Activated CD4-positive, alpha-beta T cell treated with anti-CD3 and anti-CD28 coated beads, Interleukin-2, amount 10 ng/mL, durations not matched to agents 7 days and 5 days (primary cell): Measurements from ENCODE around the gene SHC4. TPM values are rescaled to one million over a fixed set of nuclear protein-coding genes. Genes with fewer than 3 reads are reported as not detected.

Experiments
- CTCF ChIA-PET: fragments of 350-600 bp; sonication (Branson Sonifier 250); formaldehyde crosslinking; loops from one replicate; lab custom pipeline; 2021; ENCODE audit warnings: antibody characterized with exemption; lab: Charles Lee
- POLR2A ChIA-PET: fragments of 350-600 bp; sonication (Branson Sonifier 250); formaldehyde crosslinking; loops from one replicate; lab custom pipeline; 2021; ENCODE audit warnings: antibody characterized with exemption; lab: Charles Lee
- DNase-seq: peaks from one replicate; pipeline ENCODE4 v3.0.0-alpha.2; 2020
- H3K27ac Mint-ChIP-seq: one replicate; pipeline ENCODE4 v1.8.0; 2021; ENCODE audit warnings: mild to moderate bottlenecking, moderate library complexity, mixed read lengths
- H3K27me3 Mint-ChIP-seq: one replicate; pipeline ENCODE4 v1.8.0; 2021; ENCODE audit warnings: mixed read lengths
- H3K36me3 Mint-ChIP-seq: one replicate; pipeline ENCODE4 v1.8.0; 2021; ENCODE audit warnings: low read depth, mixed read lengths
- H3K4me1 Mint-ChIP-seq: one replicate; pipeline ENCODE4 v1.8.0; 2021; ENCODE audit warnings: mixed read lengths
- H3K4me3 Mint-ChIP-seq: one replicate; pipeline ENCODE4 v1.8.0; 2021; ENCODE audit warnings: mild to moderate bottlenecking, moderate library complexity, mixed read lengths
- H3K9me3 Mint-ChIP-seq: one replicate; pipeline ENCODE4 v1.8.0; 2021; ENCODE audit warnings: mixed read lengths
- total RNA-seq, 2 experiments: library from RNA; stranded (reverse); gene quantifications; one replicate each; pipeline ENCODE4 v1.2.3, GENCODE V29; 2021

The SHC4 gene
- total RNA-seq, 2 experiments from 2014 or later: 0.30 to 0.46 TPM

DNA sequence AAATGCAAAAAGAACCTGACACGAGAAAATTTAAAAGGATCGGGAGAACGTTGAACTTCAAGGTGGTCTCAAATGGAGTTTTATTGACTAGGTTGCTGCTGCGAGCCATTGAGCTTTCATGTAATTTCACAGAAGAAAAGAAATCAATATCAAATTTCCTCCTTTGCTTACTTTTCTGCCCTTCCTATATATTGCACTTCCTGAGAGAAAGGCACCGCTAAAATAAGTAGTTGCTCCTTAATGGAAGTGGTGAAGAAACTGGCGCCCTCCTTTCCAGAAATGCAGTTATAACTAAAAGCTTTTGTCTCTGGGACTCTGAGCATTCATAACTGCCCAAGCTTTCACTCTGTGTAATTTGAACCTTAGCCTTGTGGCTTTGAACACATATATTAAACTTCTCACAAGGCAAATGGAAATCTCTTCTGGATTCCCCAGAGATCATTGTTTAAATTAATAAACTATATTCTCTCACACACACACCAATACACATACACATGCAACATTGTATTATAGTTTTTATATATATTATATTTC lies 72.4 kb downstream of the SHC4 start:
- POLR2A ChIA-PET: no interaction called here

DNA sequence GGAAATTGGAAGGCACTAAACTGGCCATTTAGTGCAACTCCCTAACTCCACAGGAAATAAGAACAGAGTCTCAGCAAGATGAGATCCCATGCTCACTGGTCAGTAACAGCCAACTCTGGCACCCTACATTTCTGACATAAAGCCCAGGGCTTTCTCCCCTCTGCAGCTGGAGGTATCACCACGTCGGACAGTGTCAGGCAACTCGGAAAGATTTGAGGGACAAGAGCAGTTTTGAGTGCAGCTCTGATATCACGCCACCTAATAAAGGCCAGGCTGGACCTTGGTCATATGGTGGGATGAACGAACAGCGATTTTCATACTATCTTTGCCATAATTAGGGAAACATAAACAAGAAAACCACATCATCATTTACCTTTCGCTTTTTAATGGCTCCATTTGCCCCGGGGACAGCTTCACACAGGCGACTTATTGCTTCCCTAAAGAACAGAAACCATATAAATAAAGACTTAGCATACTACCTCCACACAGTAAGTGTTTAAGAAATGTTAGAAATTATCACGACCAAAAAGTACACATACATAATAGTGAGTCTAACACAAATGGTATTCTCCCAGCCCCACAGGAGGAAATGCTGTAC lies 73.2 kb downstream of the SHC4 start:
- Mint-ChIP-seq H3K9me3 (no peaks in the 10 kb centered on the region), H3K4me3 (no peak overlapping the region), H3K36me3 (no peaks in the 10 kb centered on the region), H3K27me3 (peaks cover 2% of the 10 kb centered on the region), H3K27ac (no peak overlapping the region), H3K4me1 (peaks cover 8% of the 10 kb centered on the region)
- DNase-seq: no peak
- POLR2A ChIA-PET: no interaction called here
- CTCF ChIA-PET: interaction anchor here (1.0 to 2.2 kb wide), 6 partner anchors 13 to 85 kb away, joined by 3 to 6 read pairs (median 4); partner anchors contain the start of gene EID1

More for the DNA sequence above, 72.4 kb downstream of the SHC4 start:
- CTCF ChIA-PET: interaction anchor here (1.1 kb wide), 1 partner anchor 84 kb away, joined by 4 read pairs; no protein-coding TSS in a partner anchor
- no peak for DNase-seq
- peaks cover 8% of the 10 kb centered on the region for H3K4me1 Mint-ChIP-seq
- no peaks in the 10 kb centered on the region for H3K9me3 Mint-ChIP-seq
- H3K27ac Mint-ChIP-seq: no peak overlapping the region
- no peaks in the 10 kb centered on the region for H3K36me3 Mint-ChIP-seq
- no peak overlapping the region for H3K4me3 Mint-ChIP-seq
- H3K27me3 Mint-ChIP-seq: peaks cover 2% of the 10 kb centered on the region

DNA sequence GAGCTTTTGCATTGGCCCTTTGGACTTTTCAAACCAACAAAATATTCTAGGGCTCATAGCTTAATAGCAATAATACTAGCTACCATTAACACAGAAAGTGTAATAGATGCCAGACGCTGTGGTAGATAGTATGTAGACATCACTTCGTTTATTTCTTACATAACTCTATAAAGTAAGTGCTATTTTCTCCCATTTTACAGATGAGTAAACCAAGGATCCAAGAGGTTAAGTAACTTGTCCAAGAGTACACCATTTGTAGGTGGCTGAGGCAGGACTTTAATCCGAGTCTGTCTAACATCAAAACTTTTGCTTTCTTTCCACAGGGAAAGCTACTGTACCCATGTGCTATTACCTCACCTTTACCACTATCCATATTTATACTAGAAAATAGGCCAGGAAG lies 73.8 kb downstream of the SHC4 start:
- H3K9me3 Mint-ChIP-seq: no peaks in the 10 kb centered on the region
- no peak overlapping the region for H3K27ac Mint-ChIP-seq
- H3K4me3 Mint-ChIP-seq: no peak overlapping the region
- H3K27me3 Mint-ChIP-seq: peaks cover 4% of the 10 kb centered on the region
- peaks cover 8% of the 10 kb centered on the region for H3K4me1 Mint-ChIP-seq
- ChIA-PET POLR2A (no interaction called here), CTCF (interaction anchor here (1.0 to 2.2 kb wide), 5 partner anchors 12 to 86 kb away, joined by 3 to 6 read pairs (median 4); partner anchors contain the start of gene EID1)
- H3K36me3 Mint-ChIP-seq: no peaks in the 10 kb centered on the region
- no peak for DNase-seq

- DNase-seq: no peak
- H3K27ac Mint-ChIP-seq: no peak overlapping the region
- H3K4me1 Mint-ChIP-seq: peaks cover 8% of the 10 kb centered on the region
- no peaks in the 10 kb centered on the region for H3K36me3 Mint-ChIP-seq
- peaks cover 10% of the 10 kb centered on the region for H3K27me3 Mint-ChIP-seq
- H3K9me3 Mint-ChIP-seq: no peaks in the 10 kb centered on the region
- H3K4me3 Mint-ChIP-seq: no peak overlapping the region
- CTCF ChIA-PET: interaction anchor here (1.6 to 2.2 kb wide), 2 partner anchors 11 to 18 kb away, joined by 4 to 6 read pairs; partner anchors contain the start of gene EID1
- POLR2A ChIA-PET: interaction anchor here (0.6 kb wide), 1 partner anchor 212 kb away, joined by 3 read pairs; no protein-coding TSS in a partner anchor
Observed at GRCh38 chr15:48888836-48889235, 74.9 kb downstream of the SHC4 start.

DNA sequence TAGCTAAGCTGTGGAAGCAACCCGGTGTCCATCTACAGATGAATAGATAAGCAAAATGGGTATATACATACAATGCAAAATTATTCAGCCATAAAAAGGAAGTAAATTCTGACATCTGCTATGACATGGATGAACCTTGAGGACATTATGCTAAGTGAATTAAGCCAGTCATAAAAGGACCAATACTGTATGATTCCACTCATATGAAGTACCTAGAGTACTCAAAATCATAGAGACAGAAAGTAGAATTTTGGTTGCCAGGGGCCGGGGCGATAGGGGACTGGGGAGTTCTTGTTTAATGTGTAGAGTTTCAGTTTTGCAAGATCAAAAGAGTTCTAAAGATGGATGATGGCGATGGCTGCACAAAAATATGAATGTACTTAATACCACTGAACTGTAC lies 75.5 kb downstream of the SHC4 start:
- Mint-ChIP-seq H3K36me3 (no peaks in the 10 kb centered on the region), H3K9me3 (no peaks in the 10 kb centered on the region), H3K4me1 (peaks cover 8% of the 10 kb centered on the region), H3K27me3 (peaks cover 12% of the 10 kb centered on the region), H3K27ac (no peak overlapping the region), H3K4me3 (no peak overlapping the region)
- no peak for DNase-seq
- ChIA-PET CTCF (interaction anchor here (1.0 kb wide), 1 partner anchor 78 kb away, joined by 3 read pairs; no protein-coding TSS in a partner anchor), POLR2A (interaction anchor here (0.6 kb wide), 1 partner anchor 213 kb away, joined by 3 read pairs; no protein-coding TSS in a partner anchor)

DNA sequence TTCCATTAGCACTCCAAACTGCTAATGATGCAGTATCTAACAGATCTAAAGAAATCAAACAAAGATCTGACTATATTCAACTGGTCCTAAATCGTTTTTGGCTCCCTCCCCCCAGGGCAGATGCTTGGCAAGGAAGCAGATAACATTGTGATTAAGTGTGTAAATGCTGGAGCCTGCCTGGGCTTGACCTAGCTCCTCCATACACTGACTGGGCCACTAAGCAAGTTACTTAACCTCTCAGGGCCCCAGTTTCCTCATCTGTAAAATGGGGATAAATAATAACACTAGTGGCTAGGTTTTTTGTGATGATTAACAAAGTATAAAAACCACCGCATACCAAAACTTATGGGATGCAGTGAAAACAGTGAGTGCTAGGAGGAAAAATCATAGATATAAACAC lies 76.6 kb downstream of the SHC4 start:
- Mint-ChIP-seq H3K27ac (no peak overlapping the region), H3K9me3 (no peaks in the 10 kb centered on the region), H3K27me3 (peaks cover 11% of the 10 kb centered on the region), H3K36me3 (no peaks in the 10 kb centered on the region), H3K4me1 (peaks cover 8% of the 10 kb centered on the region), H3K4me3 (no peak overlapping the region)
- ChIA-PET POLR2A (no interaction called here), CTCF (interaction anchor here (0.7 to 1.0 kb wide), 2 partner anchors 12 to 79 kb away, joined by 3 read pairs; no protein-coding TSS in a partner anchor)
- DNase-seq: no peak

DNA sequence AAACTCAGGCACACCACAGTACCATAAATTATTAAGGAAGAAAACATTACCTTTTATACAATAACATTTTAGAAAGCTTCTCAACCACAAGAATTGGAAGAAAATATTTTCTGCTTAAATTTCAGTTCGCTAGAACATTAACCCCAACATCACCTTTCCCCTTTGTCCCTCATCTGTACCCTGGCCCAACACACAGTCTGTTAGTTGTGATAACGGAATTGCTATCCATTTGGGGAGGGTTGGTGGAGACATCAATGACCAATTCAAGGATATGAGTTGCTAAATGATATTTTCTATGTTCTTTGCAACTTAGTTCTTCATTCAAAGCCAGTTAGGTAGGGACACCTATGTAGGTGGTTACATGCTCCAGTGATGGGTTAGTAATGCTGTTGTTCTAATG lies 80.0 kb downstream of the SHC4 start:
- DNase-seq: no peak
- Mint-ChIP-seq H3K27ac (no peak overlapping the region), H3K4me3 (no peak overlapping the region), H3K9me3 (no peaks in the 10 kb centered on the region), H3K27me3 (peaks cover 11% of the 10 kb centered on the region), H3K36me3 (peaks cover 13% of the 10 kb centered on the region), H3K4me1 (peaks cover 27% of the 10 kb centered on the region)
- CTCF ChIA-PET: no interaction called here
- POLR2A ChIA-PET: no interaction called here

DNA sequence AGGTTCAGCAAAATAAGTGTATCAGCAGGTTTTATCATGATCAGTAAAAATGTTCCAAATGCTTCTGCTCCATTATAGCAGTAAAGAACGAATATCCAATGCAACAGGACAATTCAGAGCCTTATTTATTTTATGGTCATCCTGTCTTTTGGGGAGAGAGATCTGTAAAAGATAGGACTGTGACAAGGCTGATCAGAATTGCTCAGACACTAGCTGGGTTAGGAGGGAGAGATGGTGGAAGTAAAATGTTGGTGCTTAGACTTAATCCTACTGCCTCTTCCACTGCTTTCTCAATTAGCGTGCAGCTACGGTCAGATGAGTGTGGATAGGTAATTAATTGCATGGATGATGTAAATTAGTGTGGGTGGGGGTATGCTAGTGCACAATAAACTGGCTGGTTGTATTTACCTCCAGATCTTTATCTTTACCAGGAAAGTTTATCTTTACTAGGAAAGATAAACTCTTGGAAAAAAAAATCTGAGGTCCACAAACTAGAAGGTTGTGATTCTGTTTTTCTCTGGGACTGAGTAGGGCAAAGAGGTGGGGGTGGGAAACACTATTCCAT lies 83.6 kb downstream of the SHC4 start:
- POLR2A ChIA-PET: no interaction called here
- no peak for DNase-seq
- peaks cover 11% of the 10 kb centered on the region for H3K27me3 Mint-ChIP-seq
- H3K9me3 Mint-ChIP-seq: no peaks in the 10 kb centered on the region
- CTCF ChIA-PET: interaction anchor here (0.6 to 1.2 kb wide), 3 partner anchors 9 to 1476 kb away, joined by 3 read pairs; no protein-coding TSS in a partner anchor
- H3K4me1 Mint-ChIP-seq: peaks cover 38% of the 10 kb centered on the region
- H3K4me3 Mint-ChIP-seq: peak overlapping the region; percentile 44
- no peak overlapping the region for H3K27ac Mint-ChIP-seq
- peaks cover 21% of the 10 kb centered on the region for H3K36me3 Mint-ChIP-seq

- CTCF ChIA-PET: interaction anchor here (0.6 to 1.7 kb wide), 10 partner anchors 12 to 1317 kb away, joined by 3 to 6 read pairs (median 3); no protein-coding TSS in a partner anchor
Observed at GRCh38 chr15:48877630-48878595, 85.8 kb downstream of the SHC4 start, which contains the start of gene EID1. TSS of gene EID1 (plus strand) at chr15:48878134. CDS start at chr15:48878177, 43 bp downstream.

GRCh38 chr15:48876057-48876456 lies 87.7 kb downstream of the SHC4 start:
- peaks cover 21% of the 10 kb centered on the region for H3K36me3 Mint-ChIP-seq
- no peak overlapping the region for H3K4me3 Mint-ChIP-seq
- H3K27me3 Mint-ChIP-seq: peaks cover 36% of the 10 kb centered on the region
- peaks cover 38% of the 10 kb centered on the region for H3K4me1 Mint-ChIP-seq
- H3K9me3 Mint-ChIP-seq: no peaks in the 10 kb centered on the region
- no peak for DNase-seq
- ChIA-PET CTCF (no interaction called here), POLR2A (interaction anchor here (0.6 kb wide), 1 partner anchor 53 kb away, joined by 3 read pairs; no protein-coding TSS in a partner anchor)
- H3K27ac Mint-ChIP-seq: no peak overlapping the region

More at GRCh38 chr15:48877630-48878595, 85.8 kb downstream of the SHC4 start, which contains the start of gene EID1:
- peak within 1 kb of the TSS; percentile 99 for H3K27ac Mint-ChIP-seq
- peak within 1 kb of the TSS; percentile 99 for H3K4me3 Mint-ChIP-seq
- H3K36me3 Mint-ChIP-seq: peaks cover 21% of the 10 kb centered on the region
- DNase-seq: peak; percentile 94
- H3K27me3 Mint-ChIP-seq: peaks cover 19% of the 10 kb centered on the region
- H3K9me3 Mint-ChIP-seq: no peaks in the 10 kb centered on the region
- H3K4me1 Mint-ChIP-seq: peaks cover 38% of the 10 kb centered on the region
- POLR2A ChIA-PET: interaction anchor here (0.6 to 1.1 kb wide), 5 partner anchors 67 to 278 kb away, joined by 3 to 8 read pairs (median 4); partner anchors contain the start of genes CEP152 and COPS2

GRCh38 chr15:48875241-48875960 lies 88.3 kb downstream of the SHC4 start:
- ChIA-PET CTCF (interaction anchor here (0.9 to 3.2 kb wide), 4 partner anchors 13 to 101 kb away, joined by 3 to 11 read pairs (median 3); no protein-coding TSS in a partner anchor), POLR2A (interaction anchor here (0.6 kb wide), 1 partner anchor 54 kb away, joined by 3 read pairs; no protein-coding TSS in a partner anchor)
- Mint-ChIP-seq H3K36me3 (peaks cover 17% of the 10 kb centered on the region), H3K4me3 (no peak overlapping the region), H3K27me3 (peaks cover 36% of the 10 kb centered on the region), H3K4me1 (peaks cover 34% of the 10 kb centered on the region), H3K9me3 (no peaks in the 10 kb centered on the region), H3K27ac (no peak overlapping the region)
- no peak for DNase-seq
